Activated naive CD4-positive, alpha-beta T cell (primary cell): ENCODE results near the gene PARD3.

Experiments
- DNase-seq, 4 experiments: peaks; one replicate each; lab custom pipeline; 2025; lab: John Stamatoyannopoulos, UW

The PARD3 gene

GRCh38 chr10:34125702-34126101 lies 689.4 kb downstream of the PARD3 start:
- DNase-seq, result no peak

DNA sequence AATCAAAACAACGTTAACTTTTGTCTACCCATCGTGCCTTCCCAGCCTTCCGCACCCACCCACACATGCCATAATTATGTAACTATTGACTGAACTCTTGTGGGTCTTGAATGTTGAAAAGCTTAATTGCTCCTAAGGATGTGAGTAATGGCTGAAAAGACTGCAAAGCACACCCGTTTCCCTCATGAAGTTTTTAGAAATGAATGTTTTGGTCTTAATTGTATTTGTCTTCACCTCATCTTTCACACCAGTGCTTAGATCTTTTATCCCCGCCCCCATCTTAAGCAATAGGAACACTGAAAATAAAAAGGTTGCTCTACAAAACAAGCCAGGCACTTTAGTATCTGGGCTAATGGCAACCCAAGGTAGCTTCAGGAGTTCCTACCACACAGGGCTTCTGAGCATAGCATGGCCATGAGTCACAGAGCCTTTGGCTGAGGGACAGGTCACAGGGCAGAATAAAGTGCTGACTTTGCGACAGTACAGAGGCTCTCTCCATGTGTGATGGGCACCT lies 690.5 kb downstream of the PARD3 start:
- DNase-seq, result no peak

GRCh38 chr10:34121781-34122622 lies 693.1 kb downstream of the PARD3 start:
- no peak for DNase-seq

- DNase-seq, result no peak
These were observed 693.9 kb downstream of the PARD3 start for GRCh38 chr10:34121125-34121753.

DNA sequence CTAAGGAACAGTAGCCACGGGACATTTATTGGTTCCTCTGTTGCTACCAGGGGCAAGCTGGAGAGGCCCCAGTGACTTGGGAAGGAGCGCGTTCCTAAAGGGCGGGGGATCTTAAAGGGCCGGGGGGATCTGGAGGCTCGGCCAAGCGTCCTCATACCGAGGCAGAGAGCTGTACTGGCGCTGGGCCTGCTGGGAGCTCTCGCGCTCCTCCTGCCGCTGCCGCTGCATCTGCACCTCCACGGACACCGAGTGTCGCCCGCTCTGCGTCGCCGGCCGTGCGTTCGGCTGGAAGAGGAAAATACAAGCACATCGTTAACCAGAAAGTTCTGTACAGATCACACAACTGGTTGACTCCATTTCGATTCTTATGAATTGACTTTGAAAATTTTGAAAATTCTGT lies 695.6 kb downstream of the PARD3 start:
- DNase-seq, result no peak

- DNase-seq, result no peak
These were observed 698.3 kb downstream of the PARD3 start for GRCh38 chr10:34116681-34117271.

DNA sequence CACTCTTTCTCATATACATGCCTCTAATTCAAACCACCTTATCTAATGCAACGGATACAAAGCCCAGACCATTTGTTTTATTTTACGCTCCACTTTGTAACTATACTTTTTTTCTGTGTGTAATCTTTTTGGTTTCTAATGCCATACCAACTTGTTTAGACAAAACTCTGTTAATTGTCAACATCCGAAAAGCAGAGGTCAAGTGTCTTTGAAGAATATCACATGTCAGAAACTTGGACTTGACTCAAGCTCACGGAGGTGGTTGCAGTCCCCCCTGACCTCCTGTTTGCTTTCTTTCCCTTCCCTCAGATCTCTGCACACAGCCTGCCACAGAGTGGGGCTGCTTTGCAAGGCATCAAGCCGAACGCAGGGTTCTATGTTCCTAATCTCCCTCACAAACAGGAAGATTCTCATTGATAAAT lies 698.9 kb downstream of the PARD3 start:
- no peak for DNase-seq

DNA sequence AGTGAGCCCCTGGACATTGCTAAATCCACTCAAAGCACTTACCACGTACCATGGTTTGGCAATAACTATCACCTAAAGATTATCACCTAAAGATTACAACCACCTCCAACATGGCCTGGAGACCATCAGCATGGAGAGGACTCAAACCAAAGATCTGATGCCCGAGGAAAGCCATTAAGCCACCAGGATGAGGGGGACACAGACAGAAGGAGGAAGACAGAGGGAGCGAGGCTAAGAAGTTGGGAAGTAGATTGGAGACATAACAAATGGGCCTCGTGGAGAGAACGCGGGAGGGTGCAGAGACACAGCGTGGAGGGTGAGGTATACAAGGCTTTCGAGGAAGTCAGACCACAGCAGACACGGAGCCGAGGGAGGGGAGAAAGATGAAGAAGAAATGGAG lies 700.2 kb downstream of the PARD3 start:
- no peak for DNase-seq

- no peak for DNase-seq
These were observed 701.4 kb downstream of the PARD3 start for GRCh38 chr10:34113504-34114225.

DNA sequence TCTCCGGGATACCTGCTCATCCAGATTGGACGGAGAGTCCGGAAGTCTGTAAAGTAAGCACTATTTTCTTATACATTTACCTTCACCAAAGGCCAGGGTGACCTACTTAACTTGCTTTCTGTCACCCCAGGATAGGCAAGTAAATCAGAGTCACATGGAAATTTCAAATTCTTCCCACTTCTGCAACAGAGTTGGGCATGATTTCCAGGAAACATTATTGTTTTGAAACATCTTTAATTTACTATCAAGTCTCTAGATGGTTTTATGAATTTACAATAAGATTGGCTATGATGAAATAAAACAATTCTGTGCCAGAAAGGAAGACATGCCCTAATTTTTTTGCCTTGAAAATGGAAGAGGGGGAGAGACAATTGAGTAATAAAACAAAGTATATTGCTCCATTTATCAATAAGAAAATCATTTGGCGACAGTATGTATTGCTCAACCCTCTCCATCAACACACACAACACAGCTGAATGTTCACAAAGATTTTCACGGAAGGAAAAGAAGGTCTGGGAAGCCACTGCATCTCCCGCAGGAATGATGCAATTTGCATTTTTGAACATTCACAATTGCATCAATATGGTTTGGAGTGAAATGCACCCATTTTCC lies 702.8 kb downstream of the PARD3 start:
- no peak for DNase-seq

- no peak for DNase-seq
These were observed 703.9 kb downstream of the PARD3 start for GRCh38 chr10:34111179-34111578.

DNA sequence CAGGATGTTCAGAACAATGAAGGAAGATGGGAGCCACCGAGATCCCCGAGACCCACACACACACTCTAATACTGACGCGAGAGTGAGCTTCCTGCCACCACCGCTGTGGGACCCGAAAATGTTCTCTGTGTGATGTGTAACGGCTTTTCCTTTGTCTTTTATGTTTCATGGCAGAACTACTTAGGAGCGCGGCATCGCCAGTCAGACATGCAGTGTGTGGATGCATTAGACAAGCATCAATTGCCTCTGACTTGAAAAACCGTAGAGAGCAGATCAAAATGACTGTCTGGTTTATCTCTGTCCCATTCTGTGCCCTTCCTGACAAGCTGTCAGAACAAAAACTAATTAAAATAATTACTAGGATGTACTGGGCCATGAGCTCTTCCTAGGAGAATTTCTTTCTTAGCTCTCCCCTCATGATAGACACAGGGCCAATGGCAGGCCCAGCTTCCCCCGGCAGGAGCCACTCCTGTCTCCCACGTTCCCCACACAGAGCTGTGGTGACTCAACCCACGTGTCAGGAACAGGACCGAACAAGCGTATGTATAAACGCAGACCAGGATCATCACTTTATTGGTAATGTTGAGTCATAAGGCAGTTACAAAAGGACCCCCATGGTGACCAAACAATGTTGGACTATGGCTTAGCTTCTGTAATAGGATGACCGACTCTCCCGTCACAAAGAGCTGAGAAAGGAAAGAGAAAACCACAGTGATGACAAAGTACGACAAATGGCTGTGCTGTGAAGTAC lies 705.0 kb downstream of the PARD3 start:
- DNase-seq, result no peak

- no peak for DNase-seq
These were observed 705.6 kb downstream of the PARD3 start for GRCh38 chr10:34109495-34109894.

- no peak for DNase-seq
These were observed 707.2 kb downstream of the PARD3 start for GRCh38 chr10:34107626-34108516.

DNA sequence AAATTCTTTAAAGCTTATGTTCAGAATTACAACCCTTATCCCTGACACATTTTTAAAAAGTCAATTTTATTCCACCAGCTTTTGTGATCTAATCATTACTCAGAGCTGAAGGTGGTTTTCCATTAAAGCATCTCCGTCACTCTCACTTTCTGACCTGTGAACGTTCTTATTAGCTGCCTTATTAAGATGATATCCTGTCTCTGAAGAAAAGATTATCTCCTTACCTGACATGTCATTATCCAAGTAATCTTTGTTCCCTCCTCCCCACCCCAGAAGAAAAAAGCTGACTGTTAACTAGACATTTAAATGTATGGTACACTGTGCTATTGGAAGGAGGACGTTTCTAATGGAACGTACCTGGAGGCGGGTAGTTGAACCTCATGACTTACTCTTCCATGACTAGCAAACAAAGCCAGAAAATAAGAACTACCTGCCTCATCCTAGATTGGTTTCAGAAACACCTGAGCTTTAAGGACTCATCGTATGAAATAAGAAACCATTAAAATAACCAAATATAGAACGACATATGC lies 708.7 kb downstream of the PARD3 start:
- no peak for DNase-seq

- DNase-seq, result no peak
These were observed 710.1 kb downstream of the PARD3 start for GRCh38 chr10:34104829-34105572.

GRCh38 chr10:34102893-34103506 lies 712.1 kb downstream of the PARD3 start:
- no peak for DNase-seq

- DNase-seq, result no peak
These were observed 712.8 kb downstream of the PARD3 start for GRCh38 chr10:34102237-34102673.

DNA sequence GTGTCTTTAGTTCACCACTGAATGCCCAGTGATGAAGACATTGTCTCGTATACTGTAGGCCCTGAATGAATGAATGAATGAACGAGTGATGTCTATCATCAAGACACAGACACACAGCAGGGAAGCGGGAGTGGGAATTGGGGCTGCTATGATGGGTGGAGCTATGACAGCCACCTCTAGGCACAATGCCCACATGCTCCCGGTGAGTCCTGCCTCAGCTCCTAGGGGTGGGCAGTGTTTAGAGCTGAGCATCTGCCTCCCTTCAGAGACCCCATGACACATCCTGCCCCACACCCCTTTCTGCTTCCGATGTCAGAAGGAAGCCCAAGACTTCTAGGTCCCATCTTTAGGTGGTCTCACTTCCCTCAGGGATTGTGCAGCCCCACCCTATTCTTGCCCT lies 714.1 kb downstream of the PARD3 start:
- DNase-seq, result no peak
